Heart left ventricle (tissue), 16 donors: Measurements from ENCODE around the gene GPC3. TPM values are rescaled to one million over a fixed set of nuclear protein-coding genes. Genes with fewer than 3 reads are reported as not detected.

ENCODE experiments used
- ATAC-seq, 4 donors: fragments of 200-7000 bp; cut with Tn5 transposase; one replicate each; pipeline ENCODE4 v1.9.1; 2020 to 2022; ENCODE audit warnings: moderate library complexity in 4 of 4, mild to moderate bottlenecking in 3 of 4, moderate number of reproducible peaks in 1 of 4
- DNase-seq, 5 donors: peaks; one replicate each; pipeline ENCODE4 v3.0.0-alpha.2; 2020
- H3K27ac ChIP-seq, 12 donors: fragments of 200-600 bp; sonication (generic) in 4 of 12; one replicate each; pipeline versions ENCODE4 v1.5.0 to v1.8.0; 2016 to 2022; ENCODE audit warnings: mild to moderate bottlenecking in 2 of 12
- H3K27me3 ChIP-seq, 9 donors: fragments of 200-600 bp; sonication (generic) in 2 of 9; one replicate each; pipeline versions ENCODE4 v1.5.1 to v1.8.0; 2016 to 2022; ENCODE audit warnings: mild to moderate bottlenecking in 3 of 9
- H3K36me3 ChIP-seq, 9 donors: fragments of 200-600 bp; sonication (generic) in 2 of 9; one replicate each; pipeline versions ENCODE4 v1.5.0 to v1.8.0; 2018 to 2022; ENCODE audit warnings: mild to moderate bottlenecking in 2 of 9
- H3K4me1 ChIP-seq, 12 donors: fragments of 200-600 bp; sonication (generic) in 4 of 12; one replicate each; pipeline versions ENCODE4 v1.5.0 to v1.8.0; 2016 to 2022; ENCODE audit warnings: mild to moderate bottlenecking in 3 of 12
- H3K4me3 ChIP-seq, 12 donors: fragments of 200-600 bp; sonication (generic) in 4 of 12; one replicate each; pipeline versions ENCODE4 v1.5.0 to v1.8.0; 2017 to 2022; ENCODE audit warnings: mild to moderate bottlenecking in 9 of 12, moderate library complexity in 4 of 12
- H3K9me3 ChIP-seq, 12 donors: fragments of 200-600 bp; sonication (generic) in 4 of 12; one replicate each; pipeline versions ENCODE4 v1.5.0 to v1.8.0; 2016 to 2022; ENCODE audit warnings: mild to moderate bottlenecking in 1 of 12
- POLR2A ChIP-seq, 2 donors: fragments of 450-650 bp; IDR thresholded peaks; one replicate each; pipeline ENCODE4 v1.6.1; 2017; ENCODE audit warnings: antibody characterized with exemption in 2 of 2, mild to moderate bottlenecking in 2 of 2, moderate library complexity in 2 of 2
- WGBS, 4 donors: extraction: QIAGEN DNeasy Blood & Tissue Kit in 2 of 4; methylation state at CpG; one replicate each; pipeline versions ENCODE4 v1.1.5 to v1.1.7; 2013 to 2018; 5-methylcytosine and 5-hydroxymethylcytosine counted together
- intact Hi-C, 10 donors: fragments of 100-400 bp; cut with DNase I; formaldehyde crosslinking; loops; one replicate each; pipeline versions ENCODE4 v1.11.1 to v1.14.2; 2022
- polyA plus RNA-seq, 2 donors: library from polyadenylated mRNA; stranded (reverse); fragments of 200-250 nt; gene quantifications; one replicate each; pipeline ENCODE4 v1.2.3, GENCODE V29; 2013
- total RNA-seq, 9 donors: library from RNA; depleted of rRNA in 2 of 9; stranded (reverse); fragments of >200 nt in 2 of 9; fragmentation: NEBNext Ultra II Directional in 3 of 9; extraction: Animal tissue kit (Norgen Biotek cat#: 25700) in 3 of 9; gene quantifications; one replicate each; pipeline versions ENCODE4 v1.1.0 to v1.2.4, GENCODE V29; 2016 to 2023
- TF ChIP-seq, protein P1 (sequence below), 12 donors: fragments of 200-600 bp; sonication (generic) in 4 of 12; IDR thresholded peaks; one replicate each; pipeline versions ENCODE4 v1.5.0 to v1.8.0; 2018 to 2022; ENCODE audit warnings: antibody characterized with exemption in 12 of 12, mild to moderate bottlenecking in 5 of 12
- donor health status: ischemic (EF 13 %, LVEDD 7.1; RV severe dilation, severe dysfunction).
- donor health status: healthy with polysubstance abuse.
- donor health status: DM: no; HTN: yes; CAD: no.
- donor health status: DM: no; HTN: no; CAD: no.
- donor health status: ischemic (EF 25% LVEDD 6.9; RV normal size, moderate dysfunction).
- donor health status: ischemic (EF 25% LVEDD 5.7; RV mildly dilated, moderate dysfunction).
- donor health status: healthy.
- donor health status: DM: yes; HTN: yes; CAD: no.
- donor health status: ischemic (EF 35%, LVEDD 5.7; RV mildly dilated, moderate dysfunction).
- donor health status: nonischemic (EF 11% LVEDD 7.7; RV severe dilation, severe dysfunction).
- donor health status: DM: yes; HTN: yes; CAD: no.
- donor health status: PGD.
- donor health status: ischemic (EF 29% LVEDD 5.4; RV normal size, mild dysfunction).
- donor health status: nonischemic (EF 23%, LVEDD 6.1; RV moderate dilation, normal function).

The GPC3 gene
- total and polyA plus RNA-seq, 11 donors = 0.19 to 16.9 (median 2.8) TPM

DNA sequence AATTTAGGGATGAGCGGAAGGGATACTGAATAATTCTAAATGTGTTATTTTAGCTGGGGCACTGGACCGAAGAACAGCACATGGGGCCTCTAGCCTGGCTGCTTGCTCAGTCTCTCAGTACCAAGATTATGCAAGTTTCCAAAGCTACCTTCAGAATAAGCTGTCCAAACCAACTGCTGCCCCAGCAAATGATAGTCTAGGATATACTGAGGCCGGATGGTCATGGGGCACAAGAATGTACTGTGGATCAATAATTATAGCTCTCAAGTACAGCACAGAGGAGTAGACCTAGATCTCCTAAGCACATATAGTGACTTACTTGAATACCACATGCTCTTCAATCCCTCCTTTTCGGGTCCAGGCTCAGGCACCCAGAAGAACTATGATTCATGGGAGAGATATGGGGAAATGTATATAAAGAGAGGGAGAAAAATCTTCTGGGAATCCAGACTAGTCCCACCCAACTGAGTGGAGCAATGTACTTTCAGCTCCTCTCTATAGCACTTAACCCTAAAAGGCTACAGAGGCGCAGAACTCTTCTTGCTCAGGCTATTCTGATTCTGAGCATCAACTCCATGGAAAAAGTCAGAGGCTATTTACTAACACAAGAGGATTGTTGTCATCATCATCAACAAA, 409.8 kb downstream of the GPC3 start:
- intact Hi-C loops = no loop called here
- DNase-seq (no peak), ATAC-seq (no peak)
- TF ChIP-seq, protein P1, sequence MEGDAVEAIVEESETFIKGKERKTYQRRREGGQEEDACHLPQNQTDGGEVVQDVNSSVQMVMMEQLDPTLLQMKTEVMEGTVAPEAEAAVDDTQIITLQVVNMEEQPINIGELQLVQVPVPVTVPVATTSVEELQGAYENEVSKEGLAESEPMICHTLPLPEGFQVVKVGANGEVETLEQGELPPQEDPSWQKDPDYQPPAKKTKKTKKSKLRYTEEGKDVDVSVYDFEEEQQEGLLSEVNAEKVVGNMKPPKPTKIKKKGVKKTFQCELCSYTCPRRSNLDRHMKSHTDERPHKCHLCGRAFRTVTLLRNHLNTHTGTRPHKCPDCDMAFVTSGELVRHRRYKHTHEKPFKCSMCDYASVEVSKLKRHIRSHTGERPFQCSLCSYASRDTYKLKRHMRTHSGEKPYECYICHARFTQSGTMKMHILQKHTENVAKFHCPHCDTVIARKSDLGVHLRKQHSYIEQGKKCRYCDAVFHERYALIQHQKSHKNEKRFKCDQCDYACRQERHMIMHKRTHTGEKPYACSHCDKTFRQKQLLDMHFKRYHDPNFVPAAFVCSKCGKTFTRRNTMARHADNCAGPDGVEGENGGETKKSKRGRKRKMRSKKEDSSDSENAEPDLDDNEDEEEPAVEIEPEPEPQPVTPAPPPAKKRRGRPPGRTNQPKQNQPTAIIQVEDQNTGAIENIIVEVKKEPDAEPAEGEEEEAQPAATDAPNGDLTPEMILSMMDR (IDR thresholded peaks at IDR 0.05) = no peak
- no peak for TF ChIP-seq POLR2A (IDR thresholded peaks at IDR 0.05)
- WGBS, 4 donors = 74 to 95% (median 90%) methylated on average over 5 of the region's 5 CpGs
- H3K4me3 ChIP-seq = no peak overlapping the region
- H3K36me3 ChIP-seq = no peaks in the 10 kb centered on the region
- H3K27ac ChIP-seq = no peak overlapping the region
- peaks cover 0 to 13% (median 0%) of the 10 kb centered on the region in 9 donors for H3K27me3 ChIP-seq
- peaks cover 0 to 10% (median 0%) of the 10 kb centered on the region in 12 donors for H3K9me3 ChIP-seq
- no peaks in the 10 kb centered on the region for H3K4me1 ChIP-seq

DNA sequence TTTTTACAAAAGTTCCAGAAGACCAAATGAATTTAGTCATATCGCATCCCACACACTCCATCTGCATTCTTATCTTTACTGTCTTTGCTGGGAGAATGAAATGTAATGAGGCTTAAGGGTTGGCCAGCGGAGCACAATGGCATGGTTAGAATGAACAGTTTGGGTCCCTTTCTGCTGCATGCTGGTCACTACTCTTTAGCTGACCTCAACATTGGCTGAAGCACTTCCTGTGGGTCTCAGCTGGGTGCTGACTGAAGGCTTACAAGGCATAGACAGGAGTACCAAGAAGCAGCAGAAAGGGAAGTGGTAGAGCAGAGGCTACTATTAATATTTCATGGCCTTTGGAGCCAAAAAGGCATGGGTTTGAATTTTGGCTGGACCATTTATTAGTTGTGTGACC, 410.7 kb downstream of the GPC3 start:
- Histone ChIP-seq H3K4me3 (no peak overlapping the region), H3K4me1 (no peaks in the 10 kb centered on the region), H3K9me3 (peaks cover 0 to 10% (median 0%) of the 10 kb centered on the region in 12 donors), H3K36me3 (no peaks in the 10 kb centered on the region), H3K27me3 (peaks cover 0 to 8% (median 0%) of the 10 kb centered on the region in 9 donors), H3K27ac (no peak overlapping the region)
- WGBS, 4 donors = 65 to 80% (median 74%) methylated on average over 2 of the region's 2 CpGs
- no peak for DNase-seq
- TF ChIP-seq, protein P1 (IDR thresholded peaks at IDR 0.05) = no peak
- TF ChIP-seq POLR2A (IDR thresholded peaks at IDR 0.05) = no peak
- ATAC-seq = peak in 1 of 4 donors; percentile 38
- intact Hi-C loops = no loop called here

DNA sequence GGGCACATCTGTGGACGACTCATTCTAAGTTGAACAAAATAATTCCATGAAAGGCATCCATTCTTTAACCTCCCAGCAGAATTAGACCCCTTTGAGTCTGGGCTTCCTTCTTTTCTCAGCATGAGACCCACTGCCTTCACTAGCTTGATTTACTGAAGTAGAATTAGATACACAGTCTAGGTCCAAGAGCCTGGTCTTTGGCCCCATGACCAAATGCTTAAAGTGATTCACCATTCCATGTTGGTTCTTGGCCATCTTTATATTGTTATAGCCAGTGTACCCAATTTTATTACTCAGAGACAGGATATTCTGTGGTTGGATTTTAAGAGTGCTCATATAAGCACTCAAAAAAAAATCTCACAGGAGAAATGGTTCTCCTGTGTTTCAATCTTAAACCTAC, 414.8 kb downstream of the GPC3 start:
- Histone ChIP-seq H3K36me3 (no peaks in the 10 kb centered on the region), H3K4me1 (no peaks in the 10 kb centered on the region), H3K4me3 (no peak overlapping the region), H3K9me3 (peaks cover 0 to 10% (median 0%) of the 10 kb centered on the region in 12 donors), H3K27me3 (no peaks in the 10 kb centered on the region), H3K27ac (no peak overlapping the region)
- intact Hi-C loops = no loop called here
- 50 to 74% (median 68%) methylated on average over 1 of the region's 1 CpG for WGBS, 4 donors
- TF ChIP-seq, protein P1 (IDR thresholded peaks at IDR 0.05) = no peak
- no peak for TF ChIP-seq POLR2A (IDR thresholded peaks at IDR 0.05)
- DNase-seq (no peak), ATAC-seq (no peak)

DNA sequence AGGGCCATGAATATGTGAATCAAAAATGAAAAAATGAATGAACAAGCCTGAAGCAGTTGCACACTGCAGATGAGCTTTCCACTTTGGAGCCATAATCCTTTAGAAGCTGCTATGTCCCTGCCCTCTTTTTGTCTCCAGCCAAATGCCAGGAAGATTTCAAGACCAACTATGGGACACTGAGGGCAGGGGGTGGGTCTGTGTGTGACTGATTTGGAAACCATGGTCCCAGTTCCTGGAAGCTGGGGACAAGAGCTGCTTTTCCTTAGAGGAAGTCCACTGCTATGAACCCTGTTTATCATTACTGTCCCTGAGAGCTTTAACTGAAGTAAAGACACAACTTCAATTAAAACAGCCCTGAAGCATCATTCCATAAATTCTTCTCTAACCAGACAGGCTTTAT, 416.2 kb downstream of the GPC3 start:
- H3K27ac ChIP-seq = no peak overlapping the region
- no peaks in the 10 kb centered on the region for H3K36me3 ChIP-seq
- DNase-seq (no peak), ATAC-seq (no peak)
- no peaks in the 10 kb centered on the region for H3K27me3 ChIP-seq
- TF ChIP-seq, protein P1 (IDR thresholded peaks at IDR 0.05) = no peak
- no peak for TF ChIP-seq POLR2A (IDR thresholded peaks at IDR 0.05)
- intact Hi-C loops = no loop called here
- H3K4me3 ChIP-seq = no peak overlapping the region
- H3K9me3 ChIP-seq = peaks cover 0 to 10% (median 0%) of the 10 kb centered on the region in 12 donors
- H3K4me1 ChIP-seq = no peaks in the 10 kb centered on the region
